GM21447 (cell line): ENCODE results near the gene TMEM178A.

Experiments used
- ATAC-seq: cut with Tn5 transposase; IDR thresholded peaks from one replicate; pipeline ENCODE4 v1.9.1; 2021; ENCODE audit not compliant: unreplicated experiment

Gene TMEM178A

DNA sequence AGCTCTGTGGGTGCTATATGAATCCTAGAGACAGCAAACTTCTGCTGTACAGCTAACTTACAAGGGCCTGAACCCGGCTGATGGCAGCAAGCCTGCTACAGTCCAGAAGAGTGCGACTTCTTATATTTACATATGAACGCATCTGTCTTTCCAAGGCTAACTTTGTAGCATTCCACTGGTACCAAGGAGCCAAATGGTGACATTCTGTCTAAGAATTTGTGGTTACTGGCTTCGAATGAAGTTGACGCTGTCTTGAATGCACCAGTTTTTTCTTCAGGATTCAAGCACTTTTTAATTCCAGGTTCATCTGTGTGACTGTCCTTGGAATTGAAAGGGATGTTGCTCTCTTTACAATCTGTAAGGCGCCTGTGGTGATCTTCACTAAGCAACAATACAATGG lies 70.9 kb downstream of the TMEM178A start:
- no peak for ATAC-seq

DNA sequence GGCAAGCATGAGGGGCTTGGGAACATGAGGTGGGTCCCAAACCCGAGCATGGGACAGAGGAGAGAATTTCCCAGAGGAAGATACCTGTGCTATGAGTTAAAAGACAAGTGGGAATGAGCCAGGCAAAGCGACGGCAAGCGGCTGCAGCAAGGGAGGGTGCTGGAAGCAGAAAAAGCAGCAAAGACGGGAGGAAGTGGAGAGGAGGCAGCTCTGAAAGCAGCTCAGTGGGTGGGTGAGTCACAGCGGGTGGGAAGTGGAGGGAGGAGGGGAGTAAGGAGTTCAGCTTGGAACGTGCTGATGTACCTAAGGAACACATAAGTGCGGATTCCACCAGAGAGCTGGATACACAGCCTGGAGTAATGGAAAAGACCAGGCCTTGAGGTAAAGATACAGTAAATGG lies 71.9 kb downstream of the TMEM178A start:
- no peak for ATAC-seq

- no peak for ATAC-seq
These were observed 73.2 kb downstream of the TMEM178A start for GRCh38 chr2:39738936-39739335.

- ATAC-seq = no peak
These were observed 73.7 kb downstream of the TMEM178A start for GRCh38 chr2:39739386-39739785.

DNA sequence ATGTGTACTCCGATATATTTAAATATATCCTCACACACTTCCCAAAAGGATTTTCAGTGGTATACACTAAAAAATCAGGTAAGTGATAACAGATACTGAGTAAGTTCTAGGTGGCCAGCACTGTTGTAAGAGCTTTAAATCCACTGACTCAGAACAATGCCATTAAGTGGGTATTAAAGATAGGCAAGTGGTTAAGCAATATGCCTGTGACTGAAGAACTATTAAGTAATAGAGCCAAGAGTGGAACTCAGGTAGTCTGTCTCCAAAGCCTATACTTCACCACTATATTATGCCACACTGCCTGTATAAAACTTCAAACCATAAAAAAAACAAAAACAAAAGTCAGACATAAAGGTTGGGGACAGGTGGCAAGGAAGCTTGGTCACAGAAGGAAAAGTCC lies 76.2 kb downstream of the TMEM178A start:
- ATAC-seq = no peak

- ATAC-seq = no peak
These were observed 77.6 kb downstream of the TMEM178A start for GRCh38 chr2:39743269-39743776.

DNA sequence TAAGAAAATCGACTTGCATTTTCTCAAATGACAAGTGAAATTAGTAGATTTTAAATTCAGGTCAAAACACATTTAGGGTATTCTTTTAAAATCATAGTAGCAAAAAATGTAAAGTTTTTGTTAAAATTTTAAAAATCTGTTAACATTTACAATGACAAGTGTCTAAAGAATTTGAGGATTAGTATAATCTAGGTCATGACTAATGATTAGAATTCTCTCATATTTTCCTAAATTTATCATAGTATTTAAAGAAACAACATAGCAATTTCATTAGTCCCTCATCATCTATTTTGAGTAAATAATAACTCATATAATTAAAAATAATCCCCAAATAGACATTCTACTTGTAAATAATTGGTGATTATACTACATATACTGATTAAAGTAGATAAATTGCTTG lies 89.7 kb downstream of the TMEM178A start:
- ATAC-seq = no peak

GRCh38 chr2:39757156-39757555 lies 91.4 kb downstream of the TMEM178A start:
- ATAC-seq = no peak

DNA sequence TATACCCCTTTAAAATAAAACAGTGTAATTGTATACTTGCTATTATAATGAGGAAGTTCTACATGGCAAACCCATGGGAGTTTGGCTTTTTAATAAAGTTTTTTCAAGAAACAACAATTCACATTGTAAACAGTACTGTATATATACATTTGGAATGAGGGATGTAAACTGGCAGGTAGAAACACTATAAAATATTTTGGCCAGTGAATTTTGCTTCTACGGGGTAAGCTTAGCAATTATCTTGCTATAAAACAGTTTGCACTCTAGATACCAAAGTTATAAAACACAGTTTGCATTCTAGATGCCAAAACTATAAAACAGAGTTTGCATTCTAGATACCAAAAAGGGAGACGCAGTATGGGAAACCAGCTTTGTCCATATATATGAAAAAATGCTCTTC lies 96.7 kb downstream of the TMEM178A start:
- no peak for ATAC-seq
